GM18873 (cell line): ENCODE data around the gene PCAT7.
"Not testable (repeated sequence)": the region's sequence is repeated elsewhere in the genome, so short reads cannot be mapped to it uniquely, and the experiment has no call there.

Experiments
- ATAC-seq: cut with Tn5 transposase; IDR thresholded peaks from one replicate; pipeline ENCODE4 v1.9.1; 2021; ENCODE audit warnings: mild to moderate bottlenecking, moderate library complexity, moderate number of reproducible peaks; ENCODE audit not compliant: unreplicated experiment, low FRiP score

Gene PCAT7

GRCh38 chr9:94554439-94555331 lies at the start of gene PCAT7:
Gene PCAT7, plus strand, starts transcription at chr9:94555083.
- ATAC-seq, result no peak

GRCh38 chr9:94506370-94506769 lies 48.5 kb upstream of the PCAT7 start:
- not testable (repeated sequence) for ATAC-seq

DNA sequence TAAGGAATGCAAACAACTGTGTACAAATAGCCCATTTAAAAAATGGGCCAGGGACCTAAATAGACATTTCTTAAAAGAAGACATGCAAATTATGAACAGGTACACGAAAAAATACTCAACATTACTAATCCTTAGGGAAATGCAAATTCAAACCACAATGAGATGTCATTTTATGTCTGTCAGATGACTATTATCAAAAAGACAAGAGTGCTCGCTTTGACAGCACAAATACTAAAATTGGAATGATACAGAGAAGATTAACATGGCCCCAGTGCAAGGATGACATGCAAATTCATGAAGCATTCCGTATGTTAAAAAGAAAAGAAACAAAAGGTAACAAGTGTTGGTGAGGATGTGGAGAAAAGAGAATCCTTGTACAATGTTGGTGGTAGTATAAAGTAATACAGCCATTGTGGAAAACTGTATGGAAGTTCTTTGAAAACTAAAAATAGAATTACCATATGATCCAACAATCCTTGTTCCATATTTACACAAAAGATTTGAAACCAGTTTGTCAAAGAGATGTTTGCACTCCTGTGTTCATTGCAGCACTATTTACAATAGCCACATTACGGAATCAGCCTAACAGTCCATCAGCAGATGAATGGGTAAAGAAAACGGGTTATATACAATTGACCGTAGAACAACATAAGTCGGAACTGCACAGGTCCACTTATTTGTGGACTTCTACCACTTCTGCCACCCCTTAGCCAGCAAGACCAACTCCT lies 47.2 kb upstream of the PCAT7 start:
- no peak for ATAC-seq

GRCh38 chr9:94511134-94511954 lies 43.5 kb upstream of the PCAT7 start:
- no peak for ATAC-seq

DNA sequence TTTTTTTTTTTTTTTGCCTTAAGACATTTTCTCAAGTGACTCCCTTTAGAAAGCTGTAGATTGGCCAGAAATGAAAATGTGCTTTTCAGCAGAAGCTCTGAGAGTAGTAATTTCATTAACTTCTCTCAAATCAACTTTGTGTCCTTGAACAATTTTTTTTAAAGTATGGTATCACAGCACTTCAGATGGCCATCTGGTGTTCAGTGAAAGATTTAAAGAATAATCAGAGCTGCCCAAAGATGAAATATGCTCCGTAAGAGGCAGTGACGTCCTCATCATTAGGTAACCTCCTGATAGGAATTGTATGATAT lies 43.0 kb upstream of the PCAT7 start:
- ATAC-seq, result no peak

DNA sequence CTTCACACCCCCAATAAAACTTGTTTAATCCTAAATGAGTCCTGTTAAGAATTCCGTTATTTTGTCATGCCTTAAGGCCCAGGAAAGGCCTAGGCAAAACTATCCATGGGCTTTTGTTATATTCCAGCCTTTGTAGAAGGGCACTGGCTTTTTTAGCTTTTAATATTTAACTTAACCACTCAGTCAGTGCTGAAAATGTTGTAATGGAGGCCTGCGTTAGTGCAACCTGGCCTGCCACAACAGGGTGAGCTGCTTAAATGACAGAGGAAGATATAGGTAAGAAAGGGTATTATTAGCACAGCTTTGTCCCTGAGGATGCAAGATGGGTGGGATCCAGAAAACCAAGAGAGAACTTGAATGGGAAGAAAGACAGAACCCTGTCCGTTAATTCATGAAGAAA lies 40.2 kb upstream of the PCAT7 start:
- ATAC-seq, result no peak

DNA sequence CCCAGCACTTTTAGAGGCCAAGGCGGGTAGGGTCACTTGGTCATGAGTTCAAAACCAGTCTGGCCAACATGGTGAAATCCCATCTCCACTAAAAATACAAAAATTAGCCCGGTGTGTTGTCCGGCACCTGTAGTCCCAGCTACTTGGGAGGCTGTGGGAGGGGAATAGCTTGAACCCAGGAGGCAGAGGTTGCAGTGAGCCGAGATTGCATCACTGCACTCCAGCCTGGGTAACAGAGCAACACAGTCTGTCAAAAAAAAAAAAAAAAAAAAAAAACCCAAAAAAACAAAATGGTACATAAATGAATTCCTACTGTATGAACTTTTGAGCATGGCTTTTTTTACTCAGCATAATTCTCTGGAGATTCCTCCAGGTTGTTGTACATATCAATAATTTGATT lies 37.6 kb upstream of the PCAT7 start:
- ATAC-seq, result no peak

DNA sequence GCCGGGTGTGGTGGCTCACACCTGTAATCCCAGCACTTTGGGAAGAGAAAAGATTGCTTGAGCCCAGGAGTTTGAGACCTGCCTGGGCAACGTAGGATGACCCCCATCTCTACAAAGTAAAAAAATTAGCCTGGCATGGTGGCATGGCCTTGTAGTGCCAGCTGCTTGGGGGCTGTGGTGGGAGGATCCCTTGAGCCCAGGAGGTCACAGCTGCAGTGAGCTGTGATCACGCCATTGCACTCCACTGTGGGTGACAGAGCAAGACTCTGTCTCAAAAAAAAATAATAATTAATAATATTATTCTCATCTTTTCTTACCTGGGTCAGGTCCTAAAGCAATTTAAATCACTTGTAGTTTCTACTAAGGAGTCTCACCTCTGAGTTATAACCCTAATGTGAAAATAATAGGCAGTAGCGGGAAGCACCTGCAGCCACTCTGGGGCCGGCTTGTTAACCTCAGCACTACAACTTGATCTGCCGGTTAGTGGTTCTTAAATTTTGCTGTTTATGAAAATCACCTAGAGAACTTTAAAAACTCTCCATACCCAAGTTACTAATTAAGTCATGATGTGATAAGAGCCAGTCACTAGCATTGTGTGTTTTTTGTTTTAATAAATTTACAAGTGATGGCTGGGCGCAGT lies 29.4 kb upstream of the PCAT7 start:
- ATAC-seq, result no peak

- no peak for ATAC-seq
These were observed 28.6 kb upstream of the PCAT7 start for GRCh38 chr9:94526271-94526670.

DNA sequence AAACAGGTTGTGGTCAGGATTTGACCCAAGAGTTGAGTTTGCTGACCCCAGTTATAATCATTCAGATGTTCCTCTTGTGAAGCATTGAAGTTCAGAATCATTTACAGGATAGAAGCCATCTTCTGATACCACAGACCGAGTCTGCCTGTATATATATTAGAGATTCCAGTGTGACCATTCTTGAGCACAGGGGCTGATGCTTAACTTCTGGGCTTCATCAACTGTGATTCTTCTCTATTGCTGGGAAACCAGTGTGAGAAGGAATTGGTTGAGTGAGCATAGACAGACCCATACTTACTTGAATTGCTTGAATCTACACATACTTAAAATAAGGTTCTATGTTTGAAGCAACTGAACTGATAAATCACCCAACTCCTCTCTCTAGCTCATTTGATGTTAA lies 27.9 kb upstream of the PCAT7 start:
- no peak for ATAC-seq

DNA sequence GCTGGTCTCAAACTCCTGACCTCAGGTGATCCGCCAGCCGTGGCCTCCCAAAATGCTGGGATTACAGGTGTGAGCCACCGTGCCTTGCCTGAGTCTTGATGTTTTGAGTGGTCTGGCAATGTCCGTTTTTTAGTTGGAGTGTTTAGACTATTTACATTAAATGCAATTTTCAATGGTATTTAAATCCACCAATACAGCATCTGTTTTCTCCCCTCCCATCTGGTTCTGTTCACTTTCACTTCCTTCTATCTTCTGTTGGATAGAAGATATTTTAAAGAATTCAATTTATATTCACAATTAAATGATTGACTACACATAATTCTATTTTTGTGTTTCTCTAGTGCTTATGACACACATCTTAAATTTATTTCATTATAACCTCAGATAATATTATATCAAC lies 26.0 kb upstream of the PCAT7 start:
- no peak for ATAC-seq

DNA sequence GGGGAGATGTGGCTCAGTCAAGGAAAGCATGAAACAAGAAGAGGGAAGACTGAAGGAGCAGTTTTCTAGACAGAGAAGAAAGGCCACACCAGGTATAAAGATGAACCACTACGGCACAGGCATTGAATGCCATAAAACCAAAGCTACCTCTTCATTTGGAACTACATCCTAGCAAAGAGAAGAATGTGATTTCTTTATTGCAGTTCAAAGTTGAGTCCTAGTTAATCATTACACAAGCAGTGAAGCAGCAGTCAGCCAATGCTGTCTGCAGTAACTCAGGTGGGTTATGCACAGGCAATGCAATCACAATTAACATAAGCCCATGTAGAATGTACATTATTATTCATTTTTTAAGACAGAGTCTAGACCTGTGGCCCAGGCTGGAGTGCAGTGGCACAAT lies 21.7 kb upstream of the PCAT7 start:
- ATAC-seq, result no peak

DNA sequence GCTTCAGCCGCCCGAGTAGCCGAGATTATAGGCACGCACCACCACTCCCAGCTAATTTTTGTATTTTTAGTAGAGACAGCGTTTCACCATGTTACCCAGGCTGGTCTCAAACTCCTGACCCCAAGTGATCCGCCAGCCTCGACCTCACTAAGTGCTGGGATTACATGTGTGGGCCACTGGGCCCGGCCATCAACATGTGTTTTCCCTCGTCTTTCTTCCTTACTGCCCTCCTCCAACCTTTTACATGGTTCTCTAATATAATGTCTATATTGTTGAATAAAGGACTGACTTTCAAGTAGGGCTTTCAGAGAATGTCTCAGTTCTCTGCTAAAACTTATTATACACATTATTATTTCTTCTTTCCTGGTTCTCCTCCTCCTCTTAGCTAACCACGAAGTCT lies 21.3 kb upstream of the PCAT7 start:
- no peak for ATAC-seq

GRCh38 chr9:94534901-94535300 lies 20.0 kb upstream of the PCAT7 start:
- no peak for ATAC-seq

DNA sequence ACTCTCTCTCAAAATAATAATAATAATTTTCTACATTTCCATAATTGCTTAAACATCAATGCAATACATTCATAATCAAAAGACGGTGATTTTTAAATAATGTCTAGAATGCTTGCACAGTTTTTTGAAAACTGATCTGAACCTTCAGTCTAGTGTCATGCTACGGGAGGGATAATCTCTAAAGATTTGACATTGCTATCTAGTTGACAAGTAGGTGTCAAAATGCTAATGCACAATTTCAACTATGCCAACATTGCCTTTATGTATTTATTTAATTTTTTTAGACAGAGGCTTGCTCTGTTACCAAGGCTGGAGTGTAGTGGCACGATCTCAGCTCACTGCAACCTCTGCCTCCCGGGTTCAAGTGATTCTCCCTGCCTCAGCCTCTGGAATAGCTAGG lies 16.0 kb upstream of the PCAT7 start:
- ATAC-seq, result no peak

DNA sequence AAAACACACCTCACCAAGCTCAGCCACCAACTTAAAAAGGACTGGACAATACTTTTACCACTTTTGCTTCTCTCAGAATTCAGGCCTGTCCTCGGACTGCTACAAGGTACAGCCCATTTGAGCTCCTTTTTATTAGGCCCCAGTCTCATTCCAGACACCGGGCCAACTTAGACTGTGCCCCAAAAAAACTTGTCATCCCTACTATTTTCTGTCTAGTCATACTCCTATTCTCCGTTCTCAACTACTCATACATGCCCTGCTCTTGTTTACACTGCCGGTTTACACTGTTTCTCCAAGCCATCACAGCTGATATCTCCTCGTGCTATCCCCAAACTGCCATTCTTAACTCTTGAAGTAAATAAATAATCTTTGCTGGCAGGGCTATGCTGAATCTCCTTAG lies 10.5 kb upstream of the PCAT7 start:
- ATAC-seq, result not testable (repeated sequence)

- no peak for ATAC-seq
These were observed 8.9 kb upstream of the PCAT7 start for GRCh38 chr9:94545940-94546339.

DNA sequence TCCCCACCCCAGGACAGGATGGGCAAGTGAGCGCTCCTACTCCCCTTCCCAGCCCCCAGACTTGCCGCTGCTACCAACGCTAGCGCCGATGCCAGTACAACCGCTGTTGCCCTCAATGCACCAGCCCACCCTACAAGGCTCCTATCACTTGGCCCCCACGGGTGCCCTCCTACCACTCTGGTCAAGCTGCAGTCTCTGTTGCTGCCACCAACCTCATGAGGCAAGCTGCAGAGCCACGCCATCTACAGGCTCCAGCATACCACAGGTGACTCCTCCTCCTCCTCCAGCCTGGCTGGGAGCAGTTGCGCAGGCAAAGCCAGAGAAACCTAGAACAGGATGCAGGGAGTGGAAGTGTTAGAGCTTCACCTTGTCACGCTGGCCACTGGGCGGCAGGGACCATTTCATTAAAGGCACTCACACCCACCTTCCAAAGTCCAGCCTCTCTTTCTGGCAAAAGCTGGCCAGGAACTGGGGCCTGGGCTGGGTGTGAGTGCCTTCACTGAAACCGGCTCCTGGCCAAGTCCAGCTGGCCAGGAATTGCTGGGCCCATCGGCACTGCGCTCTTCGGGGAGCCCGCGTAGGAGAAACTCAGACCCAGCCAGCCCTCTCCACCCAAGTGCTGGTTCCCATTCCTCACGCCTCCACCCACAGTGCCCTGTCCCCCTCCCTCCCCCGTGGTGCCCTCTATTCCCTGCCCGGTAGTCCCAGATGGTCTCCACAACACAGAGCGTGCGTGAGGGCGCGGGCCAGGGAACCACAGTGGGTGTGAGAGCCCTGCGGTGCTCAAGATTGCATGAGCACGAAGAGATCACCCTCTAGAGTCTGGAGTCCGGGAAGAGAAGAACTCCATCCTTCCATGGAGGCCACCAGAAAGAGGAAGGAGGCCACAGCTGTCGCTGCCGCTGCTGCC lies 1.6 kb upstream of the PCAT7 start:
- no peak for ATAC-seq

GRCh38 chr9:94554078-94554438 lies 825 bp upstream of the PCAT7 start:
- no peak for ATAC-seq

- ATAC-seq, result no peak
These were observed 2.5 kb downstream of the PCAT7 start for GRCh38 chr9:94557376-94557775.
